Ramos (cell line): Measurements from ENCODE around the gene EMP1.

ENCODE experiments used
- in situ Hi-C: fragments of 300-500 bp; cut with MboI; formaldehyde crosslinking; loops from one replicate; pipeline ENCODE4 v1.14.3; 2022; ENCODE audit warnings: low sequenced_read_pairs; ENCODE audit not compliant: unreplicated experiment

The EMP1 gene, protein sequence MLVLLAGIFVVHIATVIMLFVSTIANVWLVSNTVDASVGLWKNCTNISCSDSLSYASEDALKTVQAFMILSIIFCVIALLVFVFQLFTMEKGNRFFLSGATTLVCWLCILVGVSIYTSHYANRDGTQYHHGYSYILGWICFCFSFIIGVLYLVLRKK

GRCh38 chr12:13196130-13196921, at the start of gene EMP1:
EMP1 (plus strand) TSS chr12:13196726; CDS start chr12:13211511, 14,785 bp downstream.
- in situ Hi-C loops, result no loop called here

DNA sequence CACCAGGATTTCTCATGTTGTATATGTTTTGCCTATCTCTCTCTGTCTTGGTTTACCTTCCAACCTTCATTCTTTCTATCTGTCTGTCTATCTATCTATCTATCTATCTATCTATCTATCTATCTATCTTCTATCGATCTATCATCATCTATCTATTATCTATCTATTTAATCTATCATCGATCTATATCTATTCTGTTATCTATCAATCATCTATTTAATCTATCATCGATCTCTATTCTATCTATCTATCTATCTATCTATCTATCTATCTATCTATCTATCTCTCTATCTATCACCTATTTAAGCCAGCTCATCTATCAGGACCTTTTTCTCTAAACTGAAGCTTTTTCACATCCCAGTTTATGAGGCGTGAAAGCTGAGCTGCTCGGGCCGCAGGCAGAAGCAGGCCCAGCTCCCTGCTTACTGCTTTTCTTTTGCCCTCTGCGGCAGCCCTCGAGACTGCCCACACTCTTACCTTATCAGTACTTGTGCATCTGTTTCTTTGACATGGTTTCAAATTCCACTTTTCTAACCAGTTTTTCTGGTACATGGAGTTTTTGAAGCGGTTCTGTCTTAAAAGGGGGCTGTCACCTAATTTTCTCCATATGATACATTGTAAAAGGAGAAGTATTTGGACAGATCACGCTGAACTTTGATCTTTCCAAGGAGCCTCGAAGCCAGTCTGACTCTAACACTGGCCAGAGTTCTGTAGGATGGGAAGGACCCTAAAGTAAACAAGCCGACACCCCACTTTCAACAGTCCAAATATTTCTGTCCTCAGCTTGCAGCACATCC, 48.6 kb upstream of the EMP1 start:
- in situ Hi-C loops, result no loop called here

GRCh38 chr12:13148485-13148847, 48.1 kb upstream of the EMP1 start:
- in situ Hi-C loops, result no loop called here

DNA sequence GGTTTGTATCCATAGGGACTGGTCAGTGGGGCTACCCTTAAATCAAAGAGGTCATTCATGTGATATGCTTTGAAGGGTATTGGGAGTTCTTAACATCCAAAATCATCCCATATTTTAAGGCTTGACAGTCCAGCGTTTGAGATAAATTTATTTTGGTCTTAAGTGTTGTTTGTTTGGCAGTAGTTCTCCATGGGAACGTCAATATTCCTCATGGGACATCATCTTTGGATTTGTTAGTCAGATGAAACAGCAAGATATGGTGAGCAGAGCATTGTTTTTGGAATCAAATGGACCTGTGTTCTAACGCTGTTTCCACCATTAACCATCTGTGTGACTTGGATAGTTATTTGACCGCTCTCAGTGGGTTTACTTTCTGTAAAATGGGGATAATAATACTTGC, 47.1 kb upstream of the EMP1 start:
- in situ Hi-C loops, result no loop called here

- in situ Hi-C loops, result no loop called here
These were observed 44.2 kb upstream of the EMP1 start for GRCh38 chr12:13152281-13152680.

GRCh38 chr12:13152756-13153155, 43.8 kb upstream of the EMP1 start:
- in situ Hi-C loops, result no loop called here

DNA sequence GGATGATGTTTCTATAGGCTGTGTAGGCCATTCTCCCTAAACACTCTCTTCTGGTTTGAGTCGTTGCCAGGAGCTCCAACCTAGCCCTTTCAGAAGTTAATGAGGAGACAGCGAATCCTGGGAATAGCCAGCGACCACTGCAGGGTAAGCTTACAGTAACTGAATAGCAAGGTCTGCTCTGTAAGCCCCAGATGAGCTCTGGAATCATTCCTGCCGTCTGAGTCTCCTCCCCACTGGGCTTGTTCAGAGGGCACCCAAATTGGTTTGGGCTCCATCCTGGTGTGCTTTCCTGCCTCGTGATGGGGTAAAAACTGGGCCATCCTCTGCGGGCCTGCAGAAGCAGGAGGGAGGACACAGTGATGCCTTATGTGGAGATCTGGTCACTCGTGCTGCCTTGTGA, 43.3 kb upstream of the EMP1 start:
- in situ Hi-C loops, result no loop called here

DNA sequence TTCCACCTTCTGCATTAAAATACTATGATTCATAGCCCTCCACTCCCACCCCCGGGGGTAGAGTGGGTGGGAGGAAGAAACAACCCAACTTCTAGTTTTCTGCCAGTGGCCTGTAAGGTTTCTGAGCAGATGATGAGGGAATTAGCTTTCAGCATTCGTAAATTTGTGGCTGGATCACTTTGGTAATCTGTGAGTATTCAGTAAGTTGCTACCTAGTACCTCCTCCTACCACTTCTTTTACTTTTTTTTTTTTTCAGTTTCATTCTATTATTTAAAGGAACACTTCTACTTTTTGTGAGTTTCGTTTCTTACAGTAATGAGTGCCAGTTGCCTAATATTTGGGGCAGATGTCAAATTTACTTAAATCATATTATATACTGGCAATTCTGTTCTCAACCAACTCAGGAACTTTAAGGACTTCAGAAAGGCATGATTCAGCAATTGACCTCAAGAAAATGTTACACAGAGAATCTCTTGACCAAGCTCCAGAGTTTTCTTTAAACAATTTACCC, 42.4 kb upstream of the EMP1 start:
- in situ Hi-C loops, result no loop called here

DNA sequence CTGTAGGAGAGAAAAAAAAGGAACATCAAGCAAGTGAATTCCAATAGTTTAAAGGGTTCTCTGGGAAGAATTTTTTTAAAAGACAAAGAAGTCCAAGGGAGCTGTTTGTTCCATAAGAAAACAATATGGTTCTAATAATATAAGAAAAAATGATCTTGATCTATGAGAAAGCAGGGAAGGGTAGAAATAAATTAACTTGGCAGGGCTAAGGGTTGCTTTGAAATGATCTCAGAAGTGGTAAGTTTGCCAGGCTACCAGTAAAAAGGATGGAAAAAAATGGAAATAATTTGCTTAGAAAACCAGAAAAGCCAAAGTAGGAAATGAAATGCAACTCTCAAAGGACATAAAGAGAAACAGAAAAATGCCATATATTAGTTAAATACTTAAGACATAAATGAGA, 41.7 kb upstream of the EMP1 start:
- in situ Hi-C loops, result no loop called here

DNA sequence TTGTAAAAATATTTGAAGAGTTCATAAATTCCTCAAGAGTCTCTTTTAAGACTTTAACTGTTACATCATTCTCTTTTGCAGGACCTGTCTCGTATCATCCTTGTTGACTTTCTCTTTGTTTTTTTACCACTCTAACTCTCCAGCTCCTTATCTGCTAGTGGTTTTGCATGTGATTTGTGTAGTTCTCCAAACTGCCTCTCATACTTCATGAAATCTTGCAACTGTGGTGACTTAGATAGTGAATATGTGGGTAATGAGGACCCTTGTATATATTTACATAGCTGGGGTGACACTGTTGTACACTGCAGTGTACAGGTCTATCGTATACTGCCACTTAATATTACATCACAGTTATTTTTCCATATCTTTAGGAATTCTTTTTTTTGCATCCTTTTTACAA, 40.2 kb upstream of the EMP1 start:
- in situ Hi-C loops, result no loop called here

- in situ Hi-C loops, result no loop called here
These were observed 35.4 kb upstream of the EMP1 start for GRCh38 chr12:13161172-13161571.

- in situ Hi-C loops, result no loop called here
These were observed 33.6 kb upstream of the EMP1 start for GRCh38 chr12:13162904-13163303.

DNA sequence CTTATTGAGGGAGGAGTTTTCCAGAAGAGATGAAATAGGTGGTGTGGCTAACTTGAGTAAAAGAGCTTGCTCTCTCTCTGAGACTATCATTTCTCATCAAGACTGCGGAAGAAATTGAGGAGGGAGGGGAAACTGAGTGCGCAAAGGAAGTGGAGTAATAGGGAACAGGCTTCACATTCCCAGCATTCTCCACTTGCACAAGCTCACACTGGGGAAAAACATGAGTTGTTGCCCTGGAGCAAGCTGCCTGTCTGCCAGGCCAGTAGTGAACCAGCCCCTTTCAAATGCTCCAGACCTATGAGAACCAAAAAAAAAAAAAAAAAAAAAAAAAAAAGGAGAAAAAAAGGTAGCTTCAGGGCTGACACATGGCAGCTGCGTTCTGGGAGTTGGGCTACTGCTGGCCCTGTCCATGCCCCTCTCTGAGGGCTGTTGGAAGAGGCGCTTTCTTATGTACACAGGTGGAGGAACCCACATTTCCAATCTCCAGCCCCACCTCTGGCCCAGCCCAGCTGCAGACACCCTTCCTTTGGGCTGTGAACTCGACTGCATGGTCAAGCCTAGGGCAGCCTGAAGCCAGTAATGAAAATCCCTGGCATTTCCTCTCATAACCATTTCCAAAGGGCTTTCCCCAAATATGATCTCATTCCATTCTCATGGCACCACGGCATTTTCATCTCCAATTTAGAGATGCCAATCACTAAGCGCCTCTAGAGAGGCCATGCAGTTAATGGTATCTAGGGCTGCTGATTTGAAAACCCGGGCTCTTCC, 32.5 kb upstream of the EMP1 start:
- in situ Hi-C loops, result no loop called here

- in situ Hi-C loops, result no loop called here
These were observed 31.5 kb upstream of the EMP1 start for GRCh38 chr12:13164921-13165616.

- in situ Hi-C loops, result no loop called here
These were observed 30.9 kb upstream of the EMP1 start for GRCh38 chr12:13165617-13166041.

DNA sequence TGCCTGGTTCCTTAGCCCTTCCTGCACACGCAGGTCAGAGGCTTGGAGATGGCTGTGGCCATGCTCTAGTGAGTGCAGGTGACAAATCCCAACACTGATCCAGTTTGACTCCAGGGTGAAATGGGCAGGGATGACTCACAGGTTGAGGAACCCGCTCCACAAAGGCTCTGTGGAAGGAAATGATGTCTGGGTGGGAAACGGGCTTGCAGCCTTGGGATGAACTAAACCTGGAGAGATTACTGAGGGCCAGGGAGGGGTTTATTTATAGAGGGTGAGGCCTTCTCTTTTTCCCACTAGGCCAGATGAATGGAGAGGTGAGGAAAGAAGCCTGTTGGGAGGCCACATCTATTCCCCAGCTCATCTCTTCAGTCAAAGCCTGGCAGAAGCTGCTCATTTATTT, 29.3 kb upstream of the EMP1 start:
- in situ Hi-C loops, result no loop called here

GRCh38 chr12:13167906-13168305, 28.6 kb upstream of the EMP1 start:
- in situ Hi-C loops, result no loop called here

DNA sequence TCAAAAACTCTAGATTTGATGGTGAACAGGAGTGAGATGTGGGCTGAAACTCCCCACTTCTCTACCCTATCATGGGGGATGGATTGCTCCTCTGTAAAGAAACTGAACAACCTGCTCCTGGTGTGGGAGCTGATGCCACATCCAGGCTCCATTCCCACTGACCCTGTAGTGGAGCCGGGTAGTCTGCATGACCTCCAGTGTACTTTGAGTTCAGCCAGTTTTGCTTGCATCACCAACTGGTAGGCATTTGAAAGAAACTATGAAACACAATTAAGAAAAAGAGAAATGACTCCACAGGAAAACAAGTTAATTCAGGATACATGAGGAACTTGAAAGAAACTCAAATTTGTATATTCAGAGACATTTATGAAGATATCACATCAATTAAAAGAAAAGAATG, 27.3 kb upstream of the EMP1 start:
- in situ Hi-C loops, result no loop called here

GRCh38 chr12:13170892-13171490, 25.5 kb upstream of the EMP1 start:
- in situ Hi-C loops, result no loop called here
